IPS-18a (cell line): Measurements from ENCODE around the gene ADAMTSL1.

Experiments used
- H3K27ac ChIP-seq: one replicate; pipeline ENCODE4 v1.5.1; 2013; ENCODE audit warnings: low read length
- H3K27me3 ChIP-seq: one replicate; pipeline ENCODE4 v1.6.1; 2013; ENCODE audit warnings: mild to moderate bottlenecking, low read length; ENCODE audit not compliant: control insufficient read depth, insufficient read depth
- H3K36me3 ChIP-seq: one replicate; pipeline ENCODE4 v1.6.1; 2013; ENCODE audit warnings: low read depth, low read length; ENCODE audit not compliant: control insufficient read depth
- H3K4me1 ChIP-seq: one replicate; pipeline ENCODE4 v1.6.1; 2013; ENCODE audit warnings: low read depth, low read length; ENCODE audit not compliant: control insufficient read depth
- H3K4me3 ChIP-seq: one replicate; pipeline ENCODE4 v1.5.1; 2013; ENCODE audit warnings: low read length
- H3K9ac ChIP-seq: one replicate; pipeline ENCODE4 v1.6.1; 2013; ENCODE audit warnings: mild to moderate bottlenecking, low read length, moderate library complexity
- H3K9me3 ChIP-seq: one replicate; pipeline ENCODE4 v1.6.1; 2013; ENCODE audit warnings: low read depth, low read length; ENCODE audit not compliant: control insufficient read depth

ADAMTSL1 gene

DNA sequence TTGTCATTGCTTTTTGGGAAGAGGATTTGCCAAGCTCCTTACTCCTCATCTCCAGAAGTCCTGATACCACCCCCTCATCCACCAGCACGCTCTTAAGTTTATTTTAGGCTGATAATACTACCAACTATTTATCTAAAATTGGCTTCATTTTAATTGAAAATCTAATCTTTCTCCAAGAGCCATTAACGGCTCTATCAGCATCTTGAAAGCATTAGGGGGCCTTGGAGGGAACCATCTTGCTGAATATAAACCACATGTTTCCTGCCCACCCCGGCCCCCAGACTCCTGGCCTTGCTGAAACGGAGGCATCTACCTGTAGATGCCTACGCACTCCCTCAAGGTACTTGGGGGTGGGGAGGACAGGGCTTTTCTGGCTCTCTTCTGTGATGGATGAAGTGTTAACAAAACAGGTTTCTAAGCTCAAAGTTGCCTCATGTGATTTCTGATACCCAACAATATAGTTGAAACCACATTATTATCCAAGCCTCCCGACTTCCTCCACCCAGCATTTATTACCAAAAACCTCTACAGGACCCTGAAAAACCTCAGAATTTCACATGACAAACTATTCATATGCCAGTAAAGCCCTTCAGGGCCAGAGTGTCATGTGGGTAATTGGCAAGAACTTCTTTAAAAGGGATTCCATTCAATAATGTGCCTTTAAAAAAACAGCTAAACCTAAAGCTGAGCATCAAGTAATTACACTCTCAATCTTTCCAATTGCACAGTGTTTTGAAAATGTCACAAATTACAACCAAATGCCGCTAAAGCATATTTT lies 462.3 kb downstream of the ADAMTSL1 start:
- Histone ChIP-seq H3K9me3 (no peaks in the 10 kb centered on the region), H3K27me3 (no peaks in the 10 kb centered on the region)

GRCh38 chr9:18939943-18940342 lies 466.0 kb downstream of the ADAMTSL1 start:
- Histone ChIP-seq H3K4me1 (no peaks in the 10 kb centered on the region), H3K36me3 (no peaks in the 10 kb centered on the region), H3K27ac (no peak overlapping the region), H3K27me3 (no peaks in the 10 kb centered on the region), H3K4me3 (no peak overlapping the region), H3K9ac (no peak overlapping the region), H3K9me3 (no peaks in the 10 kb centered on the region)

More for the DNA sequence above, 462.3 kb downstream of the ADAMTSL1 start:
- Histone ChIP-seq H3K4me3 (no peak overlapping the region), H3K4me1 (no peaks in the 10 kb centered on the region), H3K36me3 (no peaks in the 10 kb centered on the region), H3K27ac (no peak overlapping the region), H3K9ac (no peak overlapping the region)

DNA sequence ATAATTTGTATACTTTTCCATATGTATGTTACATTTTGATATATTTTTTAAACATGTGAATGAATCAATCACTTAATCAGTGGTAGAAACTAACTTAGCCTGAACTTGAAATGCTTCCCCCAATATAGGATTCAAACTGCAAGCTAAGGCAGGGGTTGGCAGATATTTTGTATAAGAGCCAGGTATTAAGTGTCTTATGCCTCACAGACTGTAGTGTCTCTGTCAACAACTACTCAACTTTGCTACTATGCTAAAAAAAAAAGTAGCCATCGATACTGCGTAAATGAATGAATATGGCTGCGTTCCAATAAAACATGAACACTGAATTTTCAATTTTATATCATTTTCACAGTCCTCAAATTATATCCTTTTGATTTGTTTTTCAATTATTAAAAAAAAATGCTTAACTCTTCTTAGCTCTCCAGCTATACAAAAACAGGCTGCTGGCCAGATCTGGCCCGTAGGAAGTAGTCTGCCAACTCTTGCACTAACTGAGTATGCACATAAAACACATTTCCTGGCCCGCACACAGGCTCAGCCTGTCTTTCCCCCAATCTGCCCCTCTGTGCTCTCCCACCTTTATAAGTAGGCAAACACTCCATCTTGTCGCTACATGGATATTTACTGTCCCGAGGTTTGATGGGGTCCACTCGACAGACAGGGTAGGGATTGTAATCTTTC lies 467.2 kb downstream of the ADAMTSL1 start:
- Histone ChIP-seq H3K4me3 (no peak overlapping the region), H3K9ac (no peak overlapping the region), H3K27ac (no peak overlapping the region)

DNA sequence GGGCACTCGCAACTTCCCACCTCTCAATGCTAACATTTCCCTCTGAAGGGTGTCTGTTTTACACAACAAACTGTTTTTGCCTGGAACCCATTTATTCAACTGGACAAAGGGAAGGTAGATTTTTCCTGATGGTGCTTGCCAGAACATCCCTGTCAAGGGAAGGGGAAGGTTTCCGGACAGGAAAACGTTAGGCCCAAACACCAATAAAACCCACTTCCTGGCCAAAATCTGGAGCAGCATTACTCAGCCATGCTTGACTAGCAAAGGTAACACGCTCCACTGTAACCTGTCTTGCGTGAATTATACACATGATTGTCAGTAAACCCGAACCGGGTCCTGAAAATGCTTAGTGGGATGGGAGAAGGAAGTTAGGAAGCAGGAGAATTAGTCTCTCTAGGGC lies 468.8 kb downstream of the ADAMTSL1 start:
- H3K36me3 ChIP-seq: no peaks in the 10 kb centered on the region
- no peaks in the 10 kb centered on the region for H3K4me1 ChIP-seq
- no peak overlapping the region for H3K4me3 ChIP-seq
- H3K27me3 ChIP-seq: no peaks in the 10 kb centered on the region
- no peaks in the 10 kb centered on the region for H3K9me3 ChIP-seq
- H3K27ac ChIP-seq: no peak overlapping the region
- H3K9ac ChIP-seq: no peak overlapping the region

More for the DNA sequence above, 467.2 kb downstream of the ADAMTSL1 start:
- Histone ChIP-seq H3K36me3 (no peaks in the 10 kb centered on the region), H3K9me3 (no peaks in the 10 kb centered on the region), H3K27me3 (no peaks in the 10 kb centered on the region), H3K4me1 (no peaks in the 10 kb centered on the region)

- H3K9ac ChIP-seq: no peak overlapping the region
- H3K4me1 ChIP-seq: no peaks in the 10 kb centered on the region
- no peaks in the 10 kb centered on the region for H3K9me3 ChIP-seq
- H3K27ac ChIP-seq: no peak overlapping the region
- no peaks in the 10 kb centered on the region for H3K27me3 ChIP-seq
- no peak overlapping the region for H3K4me3 ChIP-seq
- H3K36me3 ChIP-seq: no peaks in the 10 kb centered on the region
These were observed 474.0 kb downstream of the ADAMTSL1 start for GRCh38 chr9:18947892-18948339.

- H3K36me3 ChIP-seq: no peaks in the 10 kb centered on the region
- H3K4me1 ChIP-seq: no peaks in the 10 kb centered on the region
- no peaks in the 10 kb centered on the region for H3K27me3 ChIP-seq
- H3K9me3 ChIP-seq: no peaks in the 10 kb centered on the region
- no peak overlapping the region for H3K27ac ChIP-seq
- no peak overlapping the region for H3K4me3 ChIP-seq
- H3K9ac ChIP-seq: no peak overlapping the region
These were observed 478.0 kb downstream of the ADAMTSL1 start for GRCh38 chr9:18951936-18952335.

GRCh38 chr9:18955626-18956025 lies 481.7 kb downstream of the ADAMTSL1 start:
- Histone ChIP-seq H3K4me1 (no peaks in the 10 kb centered on the region), H3K27me3 (no peaks in the 10 kb centered on the region), H3K4me3 (no peak overlapping the region), H3K36me3 (no peaks in the 10 kb centered on the region), H3K9ac (no peak overlapping the region), H3K27ac (no peak overlapping the region), H3K9me3 (no peaks in the 10 kb centered on the region)
